NCI-H1092 treated with DMSO at 0.1 percent for 48 hours (cell line): ENCODE measurements around the gene SCFD2.
"Not testable (repeated sequence)": the region's sequence is repeated elsewhere in the genome, so short reads cannot be mapped to it uniquely, and the experiment has no call there.

ENCODE experiments used
- DNase-seq: peaks from one replicate; lab custom pipeline; 2025; lab: John Stamatoyannopoulos, UW

SCFD2 gene

GRCh38 chr4:52852041-52852440 lies 513.8 kb downstream of the SCFD2 start:
- DNase-seq: no peak

DNA sequence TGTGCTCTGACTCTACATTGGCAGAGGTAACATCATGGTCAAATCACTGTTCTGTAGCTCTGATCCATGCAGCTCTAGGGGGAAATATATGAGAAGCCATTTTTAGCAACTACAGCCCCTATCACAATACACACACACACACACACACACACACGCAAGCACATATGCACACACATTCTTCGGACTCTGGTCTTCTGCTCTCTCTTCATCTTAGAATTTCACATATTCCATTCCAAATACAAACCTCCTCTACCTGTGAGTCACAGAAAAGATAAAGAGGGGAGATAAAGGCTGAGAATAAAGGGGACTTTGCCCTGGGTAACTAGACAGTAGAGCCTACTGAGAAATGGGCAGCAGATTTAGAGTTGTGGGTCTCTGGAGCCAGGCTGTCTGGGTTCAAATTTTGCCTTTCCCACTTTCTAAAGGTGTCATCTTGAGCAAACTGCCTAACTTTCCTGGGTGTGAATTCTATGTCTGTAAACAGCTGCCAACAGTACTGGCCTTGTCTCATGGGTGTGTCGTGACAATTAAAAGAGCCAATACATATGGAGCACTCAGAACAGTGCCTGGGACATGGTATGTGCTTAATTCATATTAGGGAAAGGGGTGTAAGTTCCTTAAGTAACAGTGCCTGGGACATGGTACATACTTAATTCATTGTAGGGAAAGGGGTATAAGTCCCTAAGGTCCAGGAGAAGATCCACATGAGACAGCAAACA lies 515.3 kb downstream of the SCFD2 start:
- DNase-seq: no peak

DNA sequence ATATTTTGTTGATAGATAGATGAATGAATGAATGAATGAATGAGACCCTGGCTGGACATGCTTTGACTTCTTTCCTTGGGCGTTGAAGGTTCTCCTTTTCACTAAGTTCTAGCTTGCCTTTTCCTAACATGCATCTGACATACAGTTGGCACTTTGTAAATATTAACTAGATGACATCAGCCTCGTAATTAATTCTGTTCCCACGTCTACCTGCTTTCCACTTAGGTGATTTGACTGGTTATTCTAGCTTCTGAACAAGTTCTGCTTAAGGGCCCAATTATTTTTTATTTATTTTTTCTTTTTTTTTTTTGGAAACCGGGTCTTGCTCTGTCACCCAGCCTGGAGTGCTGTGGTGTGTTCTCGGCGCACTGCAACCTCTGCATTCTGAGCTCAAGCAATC lies 517.6 kb downstream of the SCFD2 start:
- no peak for DNase-seq

- no peak for DNase-seq
These were observed 519.4 kb downstream of the SCFD2 start for GRCh38 chr4:52846502-52846901.

DNA sequence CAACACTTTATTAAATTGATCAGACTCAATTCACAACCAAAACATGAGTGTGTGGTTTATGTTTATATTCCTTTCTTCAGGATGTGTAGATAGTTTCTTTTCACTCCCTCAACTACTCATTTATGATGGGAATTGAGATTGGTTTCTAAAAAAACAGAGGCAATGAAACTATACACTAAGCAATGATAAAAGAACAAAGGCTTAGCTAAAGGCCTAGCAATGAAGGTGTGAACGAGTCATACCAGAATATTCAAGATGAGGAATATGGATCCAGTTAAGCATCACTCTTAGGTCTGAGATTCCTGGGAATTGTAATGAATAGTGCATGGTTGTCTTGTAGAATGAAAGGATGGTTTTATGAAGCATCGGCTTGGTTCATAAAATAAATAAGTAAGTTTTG lies 521.3 kb downstream of the SCFD2 start:
- no peak for DNase-seq

DNA sequence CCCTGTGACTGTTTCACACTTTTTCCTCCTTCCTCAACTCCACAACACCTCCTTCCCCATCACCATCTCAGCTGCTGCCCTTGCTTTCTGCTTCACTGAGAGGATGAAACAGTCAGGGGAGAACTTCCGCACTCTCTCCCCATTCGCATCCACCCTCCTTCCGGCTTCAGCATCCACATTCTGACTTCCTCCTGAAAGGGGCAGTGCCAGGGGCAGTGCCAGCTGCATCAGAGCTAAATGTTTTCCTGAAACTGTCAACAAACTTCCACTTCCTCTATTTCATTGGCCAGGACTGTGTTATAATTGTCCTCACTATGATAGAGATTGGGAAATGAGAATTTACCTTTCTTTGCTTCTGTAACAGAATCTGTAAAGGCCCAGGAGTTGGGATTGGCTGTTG lies 521.9 kb downstream of the SCFD2 start:
- no peak for DNase-seq

DNA sequence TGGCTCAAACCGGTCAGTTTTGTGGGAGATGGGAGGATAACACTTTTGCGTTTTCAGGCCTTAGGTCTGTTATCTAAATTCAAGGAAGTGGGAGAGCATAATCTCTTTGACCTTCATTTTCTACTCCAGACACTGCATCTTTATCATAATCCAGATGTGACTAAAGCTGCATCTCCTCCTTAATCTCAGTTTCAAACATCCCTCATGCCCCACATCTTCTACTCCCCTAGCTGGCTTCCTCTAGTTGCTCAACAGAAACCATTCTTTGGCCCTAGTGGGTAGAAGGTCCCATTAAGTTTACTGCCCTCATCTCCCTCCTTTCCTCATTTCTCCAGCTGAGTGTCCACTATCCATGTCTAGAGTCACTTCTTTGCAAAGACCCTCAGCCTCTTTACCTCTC lies 522.5 kb downstream of the SCFD2 start:
- no peak for DNase-seq

- DNase-seq: no peak
These were observed 523.1 kb downstream of the SCFD2 start for GRCh38 chr4:52842792-52843191.

DNA sequence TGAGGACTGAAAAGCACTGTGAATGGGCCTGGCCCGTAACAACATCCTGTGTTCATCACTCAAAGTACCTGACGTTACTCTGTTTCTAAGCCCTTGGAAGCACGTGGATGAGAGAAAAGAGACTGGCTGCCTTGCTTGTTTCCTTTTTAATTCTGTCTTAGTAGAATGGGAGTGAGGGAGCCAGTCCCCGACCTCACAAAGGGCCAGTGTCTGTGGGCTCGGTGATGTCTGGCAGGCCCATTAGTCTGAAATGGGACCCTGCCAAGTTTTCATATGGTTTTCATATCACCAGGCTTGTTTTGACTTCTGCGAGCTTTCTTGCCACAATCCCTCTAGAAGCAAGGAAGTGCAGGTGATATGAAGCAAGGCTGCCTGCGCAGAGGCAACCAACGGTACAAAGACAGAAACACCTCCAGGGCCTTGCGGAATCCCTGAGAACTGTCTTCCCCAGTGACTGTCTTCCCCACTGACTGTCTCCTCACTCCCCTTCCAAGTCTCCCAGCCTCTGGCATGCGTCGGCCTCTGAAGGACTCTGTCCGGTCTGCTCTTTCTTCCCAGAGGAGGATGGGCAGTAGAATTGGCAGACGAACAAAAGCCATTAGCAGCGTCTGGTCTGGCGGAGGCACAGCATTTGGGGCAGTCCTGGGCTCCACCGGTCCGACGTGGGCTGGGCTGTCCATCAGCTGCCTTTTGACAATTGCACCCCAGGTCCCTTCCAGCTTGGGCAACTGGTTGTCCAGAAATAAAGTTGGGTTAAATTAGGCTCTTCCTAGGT lies 524.0 kb downstream of the SCFD2 start:
- DNase-seq: no peak

DNA sequence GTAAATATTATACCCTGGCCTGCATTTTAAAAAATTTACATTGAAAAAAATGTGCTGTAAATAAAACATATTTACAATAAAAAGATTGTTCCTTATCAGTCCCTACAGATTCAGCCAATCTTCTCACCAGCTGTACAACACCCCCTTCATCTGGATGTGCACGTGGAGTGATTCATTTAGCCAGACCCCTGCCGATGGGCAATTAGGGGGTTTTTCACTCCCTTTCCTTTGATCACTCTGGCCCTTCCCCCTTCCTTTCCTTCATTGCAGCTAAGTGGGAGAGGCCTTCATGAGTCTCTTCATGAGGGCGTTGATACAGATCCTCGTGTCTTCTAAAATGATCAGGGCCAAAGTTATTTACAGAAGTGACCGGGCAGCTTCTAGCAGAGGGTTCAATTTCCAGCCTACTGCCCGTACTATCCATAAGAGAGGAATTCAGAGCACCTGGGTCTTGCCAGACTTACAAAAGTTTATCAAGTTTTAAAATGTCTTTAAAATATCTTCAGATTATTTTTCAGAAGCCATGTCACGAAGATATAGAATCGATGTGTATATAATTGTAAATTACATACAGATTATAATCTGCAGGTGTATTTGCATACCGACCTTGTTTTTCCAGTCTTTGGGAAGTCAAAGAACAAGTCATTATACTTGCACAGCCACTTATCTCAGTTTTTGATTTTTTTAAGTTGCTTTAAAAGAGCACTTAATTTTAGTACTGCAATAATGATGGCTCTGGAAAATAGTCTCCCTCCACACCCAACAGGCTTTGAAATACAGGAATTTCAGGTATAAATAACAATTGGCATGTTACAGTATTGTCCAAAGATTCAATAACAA lies 525.1 kb downstream of the SCFD2 start:
- no peak for DNase-seq

DNA sequence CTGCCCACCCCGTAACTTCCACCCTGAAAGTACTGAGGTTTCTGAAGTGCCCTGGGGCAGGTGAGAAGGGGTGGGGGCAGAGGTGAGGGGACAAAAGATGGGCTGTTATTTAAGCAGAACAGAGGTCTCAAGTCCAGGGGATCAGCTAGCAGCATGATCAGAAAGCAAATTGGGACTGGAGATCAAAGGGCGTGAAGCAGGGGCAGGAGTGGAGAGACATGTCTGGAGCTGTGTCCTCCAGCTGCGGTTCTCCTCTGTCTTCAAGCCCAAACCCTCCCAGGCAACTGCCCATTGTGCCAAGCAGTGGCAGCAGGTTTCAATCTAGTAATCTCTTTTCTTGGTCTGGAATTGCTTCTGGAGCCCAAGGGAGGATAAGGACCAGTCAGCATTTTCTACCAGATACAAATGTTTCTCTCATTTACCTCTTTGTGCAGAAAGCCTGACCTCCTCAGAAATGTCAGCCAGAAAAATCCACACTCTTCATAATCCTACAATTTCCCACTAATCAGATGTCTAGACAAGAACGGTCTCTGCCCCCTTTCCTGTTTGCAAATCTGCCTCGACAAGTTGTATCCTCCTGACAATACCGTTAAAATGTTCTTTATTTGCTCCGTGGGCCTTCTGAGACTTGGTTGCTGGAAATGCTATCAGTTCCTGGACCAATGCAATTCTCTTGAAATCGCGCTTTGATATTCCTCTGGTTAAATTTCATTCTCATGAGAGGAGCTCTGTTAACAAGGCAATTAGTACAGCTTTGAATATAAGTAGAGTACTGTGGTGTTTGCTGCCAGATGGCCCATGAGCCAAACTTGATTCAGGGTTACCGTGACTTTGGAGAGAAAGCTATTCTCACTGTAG lies 526.9 kb downstream of the SCFD2 start:
- DNase-seq: no peak

- no peak for DNase-seq
These were observed 527.9 kb downstream of the SCFD2 start for GRCh38 chr4:52837716-52838558.

- no peak for DNase-seq
These were observed 529.2 kb downstream of the SCFD2 start for GRCh38 chr4:52836678-52837077.

DNA sequence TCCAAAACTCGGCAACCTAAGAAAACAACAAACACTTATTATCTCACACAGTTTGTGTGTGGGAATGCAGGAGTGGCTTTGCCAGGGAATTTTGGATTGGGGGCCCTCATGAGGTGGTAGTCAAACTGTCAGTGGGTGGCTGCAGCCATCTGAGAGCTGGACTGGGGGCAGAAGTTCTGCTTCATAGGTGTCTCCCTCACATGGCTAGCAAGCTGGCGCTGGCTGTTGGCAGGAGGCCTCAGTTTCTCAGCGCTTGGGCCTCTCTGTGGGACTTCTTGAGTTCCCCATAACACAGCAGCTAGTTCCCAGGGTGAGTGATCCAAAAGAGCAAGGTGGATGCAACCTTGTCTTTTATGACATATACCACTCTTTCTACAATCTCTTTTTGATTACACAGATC lies 529.7 kb downstream of the SCFD2 start:
- DNase-seq: no peak

- DNase-seq: not testable (repeated sequence)
These were observed 531.0 kb downstream of the SCFD2 start for GRCh38 chr4:52834641-52835456.

- DNase-seq: no peak
These were observed 531.8 kb downstream of the SCFD2 start for GRCh38 chr4:52833941-52834525.

DNA sequence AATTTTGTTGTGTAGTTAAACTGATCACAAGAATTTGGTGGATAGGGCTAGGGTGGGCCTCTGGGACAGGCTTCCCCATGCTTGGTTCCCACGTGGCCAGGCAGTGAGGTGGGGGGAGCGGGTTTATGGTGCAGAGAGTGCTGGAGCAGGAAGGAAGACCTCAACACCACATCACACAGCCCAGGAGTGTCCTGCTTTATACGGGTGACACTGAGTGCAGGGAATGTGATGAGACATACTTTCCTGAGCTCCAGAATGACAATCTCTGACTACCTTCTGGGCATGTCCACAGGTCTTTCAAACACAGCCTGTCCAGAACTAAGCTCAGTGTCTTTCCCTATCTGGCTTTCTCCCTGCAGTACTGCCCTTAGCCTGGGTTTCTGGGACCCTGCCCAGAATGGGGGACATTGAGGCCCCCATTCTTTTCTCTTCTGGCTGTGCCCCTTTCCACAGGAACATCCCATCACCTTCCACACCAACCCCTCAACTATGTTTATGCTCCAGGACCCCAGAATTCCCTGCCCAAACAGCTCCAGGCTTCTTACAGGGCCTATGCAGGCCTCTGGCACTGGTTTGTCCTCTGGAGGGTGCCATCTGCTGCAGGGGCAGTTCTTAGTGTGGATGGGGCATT lies 540.3 kb downstream of the SCFD2 start:
- DNase-seq: no peak

GRCh38 chr4:52824603-52825459 lies 541.0 kb downstream of the SCFD2 start:
- DNase-seq: no peak
